ENCODE results near the gene ZFR2.
"Not testable (repeated sequence)": the region's sequence is repeated elsewhere in the genome, so short reads cannot be mapped to it uniquely, and the experiment has no call there.

Gene ZFR2

DNA sequence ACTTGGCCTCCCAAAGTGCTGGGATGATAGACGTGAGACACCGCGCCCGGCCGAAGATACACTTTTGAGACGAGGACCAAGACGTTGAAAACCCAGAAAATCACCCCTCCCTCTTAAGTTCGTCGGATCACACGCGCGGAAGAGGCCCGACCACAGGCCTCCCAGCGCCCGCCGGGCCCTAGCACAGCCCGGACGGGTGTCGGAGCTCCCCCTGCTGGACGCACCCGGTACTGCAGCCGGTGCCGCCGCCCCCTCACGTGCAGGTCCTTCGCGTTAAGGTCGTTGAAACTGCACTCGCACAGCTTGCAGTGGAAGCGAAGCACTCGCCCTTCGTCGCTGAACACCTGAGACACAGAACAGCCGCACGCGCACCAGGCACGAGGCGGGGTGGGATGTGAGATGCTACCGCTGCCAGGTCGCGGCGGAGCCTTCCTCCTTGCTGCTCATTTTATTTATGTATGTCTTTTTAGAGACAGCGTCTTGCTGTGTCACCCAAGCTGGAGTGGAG is 46.9 kb downstream of the ZFR2 start:
- H3K9me3 ChIP-seq (ENCODE audit: control insufficient read depth, low read length) = no peaks in the 10 kb centered on the region
- peaks cover 36% of the 10 kb centered on the region for H3K27me3 ChIP-seq (replicated peaks; ENCODE audit: control insufficient read depth, insufficient read depth, low read length)
- no peak overlapping the region for H3K9ac ChIP-seq (ENCODE audit: low read length)
- H3K36me3 ChIP-seq (ENCODE audit: control insufficient read depth, insufficient read depth, low read length, severe bottlenecking) = no peaks in the 10 kb centered on the region
- peaks cover 7% of the 10 kb centered on the region for H3K4me1 ChIP-seq (ENCODE audit: control insufficient read depth, insufficient read depth, low read length)
- no peak overlapping the region for H3K4me3 ChIP-seq (ENCODE audit: low read length)
- DNase-seq (ENCODE audit: low read depth) = peak; percentile 43

DNA sequence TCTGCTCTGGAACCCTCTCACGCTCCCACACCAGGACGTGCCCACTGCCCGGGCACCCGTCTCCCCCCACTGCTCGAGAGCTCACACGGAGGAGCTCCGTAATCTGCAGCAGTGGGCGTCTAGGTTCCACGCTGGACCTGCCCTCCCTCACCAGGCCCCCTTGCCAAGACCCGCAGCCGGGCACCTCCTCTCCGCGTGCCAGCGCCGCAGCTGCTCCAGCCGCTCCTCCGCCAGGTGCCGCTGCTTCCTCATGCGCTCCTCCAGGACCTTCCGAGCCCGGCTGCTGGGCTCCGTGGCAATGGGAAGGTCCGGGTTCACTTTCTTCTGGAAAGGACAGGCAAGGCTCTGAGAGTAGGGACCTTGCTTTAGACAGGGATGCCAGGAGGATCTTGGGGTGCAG is 47.7 kb downstream of the ZFR2 start:
- no peaks in the 10 kb centered on the region for H3K9me3 ChIP-seq (ENCODE audit: control insufficient read depth, low read length)
- H3K27me3 ChIP-seq (replicated peaks; ENCODE audit: control insufficient read depth, insufficient read depth, low read length) = peaks cover 39% of the 10 kb centered on the region
- no peak for DNase-seq (ENCODE audit: low read depth)
- H3K9ac ChIP-seq (ENCODE audit: low read length) = no peak overlapping the region
- no peaks in the 10 kb centered on the region for H3K36me3 ChIP-seq (ENCODE audit: control insufficient read depth, insufficient read depth, low read length, severe bottlenecking)
- no peak overlapping the region for H3K4me3 ChIP-seq (ENCODE audit: low read length)
- peaks cover 7% of the 10 kb centered on the region for H3K4me1 ChIP-seq (ENCODE audit: control insufficient read depth, insufficient read depth, low read length)

DNA sequence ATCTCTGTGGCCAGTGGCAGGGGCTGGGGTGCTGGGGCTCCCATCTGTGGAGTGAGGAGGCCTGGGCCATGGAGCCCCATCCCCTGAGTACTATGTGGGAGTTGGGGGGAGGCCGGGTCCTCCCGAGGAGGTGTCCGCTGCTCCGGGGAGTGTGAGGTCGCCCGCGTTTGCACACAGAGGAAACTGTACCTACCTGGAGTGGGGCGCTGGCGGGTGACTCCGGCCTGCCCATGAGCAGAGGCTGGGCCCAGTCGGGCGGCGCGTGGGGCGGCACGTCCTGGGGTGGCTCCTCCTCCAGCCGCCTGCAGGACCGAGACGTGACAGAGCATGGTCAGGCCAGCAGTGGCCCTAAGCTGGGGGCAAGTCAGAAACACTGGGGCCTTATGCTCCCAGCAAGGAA is 48.8 kb downstream of the ZFR2 start:
- Histone ChIP-seq H3K27me3 (replicated peaks; ENCODE audit: control insufficient read depth, insufficient read depth, low read length) (peaks cover 28% of the 10 kb centered on the region), H3K4me1 (ENCODE audit: control insufficient read depth, insufficient read depth, low read length) (peaks cover 7% of the 10 kb centered on the region), H3K4me3 (ENCODE audit: low read length) (no peak overlapping the region), H3K9me3 (ENCODE audit: control insufficient read depth, low read length) (no peaks in the 10 kb centered on the region), H3K9ac (ENCODE audit: low read length) (no peak overlapping the region), H3K36me3 (ENCODE audit: control insufficient read depth, insufficient read depth, low read length, severe bottlenecking) (no peaks in the 10 kb centered on the region)
- no peak for DNase-seq (ENCODE audit: low read depth)

DNA sequence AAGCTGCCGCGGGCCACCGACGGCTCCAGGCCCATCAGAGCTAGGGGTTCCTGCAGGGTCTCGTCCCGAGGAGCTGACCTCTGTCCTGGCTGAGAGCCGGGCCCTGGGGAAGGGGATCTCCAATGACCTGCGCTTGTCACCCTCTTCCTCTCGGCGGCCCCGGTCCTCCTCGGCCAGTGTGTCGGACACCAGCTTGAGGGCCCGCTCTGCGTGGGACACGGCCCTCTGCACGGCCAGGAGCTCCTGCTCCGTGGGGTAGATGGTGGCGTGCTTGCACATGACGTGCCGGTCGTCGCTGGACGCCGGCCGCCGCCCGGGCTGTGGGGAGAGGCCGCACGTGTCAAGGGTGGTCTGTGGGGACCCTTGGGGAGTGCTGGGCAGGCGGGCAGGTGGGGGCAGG is 49.9 kb downstream of the ZFR2 start:
- peaks cover 28% of the 10 kb centered on the region for H3K27me3 ChIP-seq (replicated peaks; ENCODE audit: control insufficient read depth, insufficient read depth, low read length)
- DNase-seq (ENCODE audit: low read depth) = no peak
- no peaks in the 10 kb centered on the region for H3K36me3 ChIP-seq (ENCODE audit: control insufficient read depth, insufficient read depth, low read length, severe bottlenecking)
- peak overlapping the region; percentile 43 for H3K4me3 ChIP-seq (ENCODE audit: low read length)
- H3K9me3 ChIP-seq (ENCODE audit: control insufficient read depth, low read length) = no peaks in the 10 kb centered on the region
- H3K4me1 ChIP-seq (ENCODE audit: control insufficient read depth, insufficient read depth, low read length) = peaks cover 7% of the 10 kb centered on the region
- H3K9ac ChIP-seq (ENCODE audit: low read length) = no peak overlapping the region

DNA sequence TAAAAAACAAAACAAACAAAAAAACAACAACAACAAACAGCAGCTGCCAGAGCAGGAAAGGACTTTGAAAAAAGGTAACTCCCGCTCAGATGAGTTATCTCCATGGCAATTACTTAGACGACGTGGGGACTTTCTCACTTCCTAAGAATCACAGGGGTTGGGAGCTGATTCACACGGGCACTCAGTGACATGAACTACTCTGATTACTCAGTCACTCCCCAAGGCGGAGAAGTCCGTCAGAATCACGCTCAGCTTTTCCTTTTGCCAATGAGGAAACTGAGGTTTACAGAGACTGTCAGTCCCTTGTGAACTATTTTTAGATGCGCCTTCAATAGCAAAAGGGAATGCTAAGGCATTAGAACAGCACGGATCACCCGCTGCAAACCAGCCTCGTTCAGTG is 50.4 kb downstream of the ZFR2 start:
- Histone ChIP-seq H3K27me3 (replicated peaks; ENCODE audit: control insufficient read depth, insufficient read depth, low read length) (peaks cover 24% of the 10 kb centered on the region), H3K9me3 (ENCODE audit: control insufficient read depth, low read length) (no peaks in the 10 kb centered on the region), H3K4me3 (ENCODE audit: low read length) (peak overlapping the region; percentile 43), H3K4me1 (ENCODE audit: control insufficient read depth, insufficient read depth, low read length) (peaks cover 7% of the 10 kb centered on the region), H3K36me3 (ENCODE audit: control insufficient read depth, insufficient read depth, low read length, severe bottlenecking) (no peaks in the 10 kb centered on the region), H3K9ac (ENCODE audit: low read length) (no peak overlapping the region)
- peak; percentile 13 for DNase-seq (ENCODE audit: low read depth)

DNA sequence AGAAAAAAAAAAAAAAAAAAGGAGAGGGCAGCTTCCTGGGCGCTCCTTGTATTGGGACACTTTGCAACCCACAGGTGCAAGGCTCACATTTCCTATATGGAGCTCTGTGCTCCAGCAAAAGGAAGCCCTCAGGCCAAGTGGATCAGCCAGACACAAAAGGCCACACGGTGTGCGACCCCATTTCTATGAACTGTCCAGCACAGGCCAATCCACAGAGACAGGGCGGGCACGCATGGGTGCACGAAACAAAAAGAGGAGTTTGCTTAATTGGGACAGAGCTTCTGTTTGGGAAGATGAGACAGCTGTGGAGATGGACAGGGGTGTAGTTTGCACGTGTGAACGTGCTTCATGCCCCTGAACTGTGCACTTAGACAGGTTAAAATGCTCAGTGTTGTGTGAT is 51.1 kb downstream of the ZFR2 start:
- Histone ChIP-seq H3K9me3 (ENCODE audit: control insufficient read depth, low read length) (no peaks in the 10 kb centered on the region), H3K36me3 (ENCODE audit: control insufficient read depth, insufficient read depth, low read length, severe bottlenecking) (no peaks in the 10 kb centered on the region), H3K4me3 (ENCODE audit: low read length) (no peak overlapping the region), H3K4me1 (ENCODE audit: control insufficient read depth, insufficient read depth, low read length) (peaks cover 7% of the 10 kb centered on the region), H3K27me3 (replicated peaks; ENCODE audit: control insufficient read depth, insufficient read depth, low read length) (peaks cover 22% of the 10 kb centered on the region), H3K9ac (ENCODE audit: low read length) (no peak overlapping the region)
- no peak for DNase-seq (ENCODE audit: low read depth)

DNA sequence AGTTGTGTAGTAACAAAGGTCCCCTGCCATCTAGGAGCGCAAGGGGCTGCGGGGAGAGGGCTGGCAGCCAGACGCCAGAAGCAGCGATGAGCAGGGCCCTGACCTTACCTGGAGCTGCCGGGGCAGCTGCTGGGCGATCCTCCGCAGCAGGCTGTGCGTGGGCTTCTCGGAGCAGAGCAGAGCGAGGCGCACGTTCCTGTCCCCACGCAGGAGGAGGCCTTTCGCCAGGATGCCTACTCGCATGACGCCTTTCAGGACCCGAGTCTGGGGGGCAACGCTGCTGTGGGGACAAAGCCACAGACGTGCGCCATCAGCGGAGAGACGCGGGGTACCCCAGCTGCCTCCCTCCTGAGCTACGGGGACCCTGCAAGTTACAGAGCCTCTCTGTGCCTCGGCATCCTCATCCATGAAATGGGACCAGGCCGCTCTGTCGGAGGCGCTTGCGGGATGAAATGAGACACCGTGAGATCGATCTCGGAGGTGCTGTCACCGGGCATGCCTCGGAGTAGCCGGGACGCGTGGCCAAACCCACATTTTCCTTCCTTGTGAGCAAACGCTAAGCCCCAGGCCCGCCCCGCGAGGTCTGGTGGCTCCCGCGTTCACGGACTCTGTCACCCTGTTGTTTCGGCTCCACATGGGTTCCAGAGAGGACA is 52.1 kb downstream of the ZFR2 start:
- no peak overlapping the region for H3K4me3 ChIP-seq (ENCODE audit: low read length)
- no peak overlapping the region for H3K9ac ChIP-seq (ENCODE audit: low read length)
- DNase-seq (ENCODE audit: low read depth) = no peak
- H3K4me1 ChIP-seq (ENCODE audit: control insufficient read depth, insufficient read depth, low read length) = peaks cover 7% of the 10 kb centered on the region
- H3K27me3 ChIP-seq (replicated peaks; ENCODE audit: control insufficient read depth, insufficient read depth, low read length) = peaks cover 19% of the 10 kb centered on the region
- H3K36me3 ChIP-seq (ENCODE audit: control insufficient read depth, insufficient read depth, low read length, severe bottlenecking) = no peaks in the 10 kb centered on the region
- no peaks in the 10 kb centered on the region for H3K9me3 ChIP-seq (ENCODE audit: control insufficient read depth, low read length)

DNA sequence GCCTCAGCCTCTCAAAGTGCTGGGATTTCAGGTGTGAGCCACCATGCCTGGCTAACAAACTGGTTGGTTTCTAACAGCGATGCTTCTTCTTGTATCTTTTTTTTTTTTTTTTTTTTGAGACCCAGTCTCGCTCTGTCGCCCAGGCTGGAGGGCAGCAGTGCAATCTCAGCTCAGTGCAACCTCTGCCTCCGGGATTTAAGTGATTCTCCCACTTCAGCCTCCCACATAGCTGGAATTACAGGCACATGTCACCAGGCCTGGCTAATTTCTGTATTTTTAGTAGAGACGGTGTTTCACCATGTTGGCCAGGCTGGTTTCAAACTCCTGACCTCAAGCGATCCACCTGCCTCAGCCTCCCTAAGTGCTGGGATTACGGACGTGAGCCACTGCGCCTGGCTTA is 52.7 kb downstream of the ZFR2 start:
- H3K4me3 ChIP-seq (ENCODE audit: low read length); H3K9me3 ChIP-seq (ENCODE audit: control insufficient read depth, low read length); DNase-seq (ENCODE audit: low read depth); H3K36me3 ChIP-seq (ENCODE audit: control insufficient read depth, insufficient read depth, low read length, severe bottlenecking); H3K4me1 ChIP-seq (ENCODE audit: control insufficient read depth, insufficient read depth, low read length); H3K9ac ChIP-seq (ENCODE audit: low read length): not testable (repeated sequence)
- peaks cover 19% of the 10 kb centered on the region for H3K27me3 ChIP-seq (replicated peaks; ENCODE audit: control insufficient read depth, insufficient read depth, low read length)

DNA sequence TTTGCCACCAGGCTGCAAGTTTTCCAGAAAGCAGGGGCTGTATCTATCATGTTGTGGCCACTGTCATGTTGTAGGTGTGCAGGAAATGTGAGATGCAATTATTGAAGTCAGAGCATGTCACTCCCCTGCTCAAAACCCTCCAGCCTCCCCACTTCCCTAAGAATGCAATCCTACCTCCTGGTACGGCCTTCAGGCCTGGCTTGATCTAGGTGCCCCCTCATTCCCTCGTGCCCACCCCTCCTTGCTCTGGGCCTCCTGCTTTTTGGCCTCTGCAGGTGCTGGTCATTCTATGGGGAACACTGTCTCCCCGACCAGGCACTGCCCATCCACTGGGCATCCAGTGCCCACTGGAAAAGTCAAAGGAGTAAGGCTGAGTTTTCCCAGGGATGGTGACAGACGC is 54.2 kb downstream of the ZFR2 start:
- H3K4me1 ChIP-seq (ENCODE audit: control insufficient read depth, insufficient read depth, low read length) = peaks cover 7% of the 10 kb centered on the region
- H3K9me3 ChIP-seq (ENCODE audit: control insufficient read depth, low read length) = no peaks in the 10 kb centered on the region
- no peak for DNase-seq (ENCODE audit: low read depth)
- peaks cover 28% of the 10 kb centered on the region for H3K27me3 ChIP-seq (replicated peaks; ENCODE audit: control insufficient read depth, insufficient read depth, low read length)
- no peaks in the 10 kb centered on the region for H3K36me3 ChIP-seq (ENCODE audit: control insufficient read depth, insufficient read depth, low read length, severe bottlenecking)
- H3K4me3 ChIP-seq (ENCODE audit: low read length) = no peak overlapping the region
- no peak overlapping the region for H3K9ac ChIP-seq (ENCODE audit: low read length)

DNA sequence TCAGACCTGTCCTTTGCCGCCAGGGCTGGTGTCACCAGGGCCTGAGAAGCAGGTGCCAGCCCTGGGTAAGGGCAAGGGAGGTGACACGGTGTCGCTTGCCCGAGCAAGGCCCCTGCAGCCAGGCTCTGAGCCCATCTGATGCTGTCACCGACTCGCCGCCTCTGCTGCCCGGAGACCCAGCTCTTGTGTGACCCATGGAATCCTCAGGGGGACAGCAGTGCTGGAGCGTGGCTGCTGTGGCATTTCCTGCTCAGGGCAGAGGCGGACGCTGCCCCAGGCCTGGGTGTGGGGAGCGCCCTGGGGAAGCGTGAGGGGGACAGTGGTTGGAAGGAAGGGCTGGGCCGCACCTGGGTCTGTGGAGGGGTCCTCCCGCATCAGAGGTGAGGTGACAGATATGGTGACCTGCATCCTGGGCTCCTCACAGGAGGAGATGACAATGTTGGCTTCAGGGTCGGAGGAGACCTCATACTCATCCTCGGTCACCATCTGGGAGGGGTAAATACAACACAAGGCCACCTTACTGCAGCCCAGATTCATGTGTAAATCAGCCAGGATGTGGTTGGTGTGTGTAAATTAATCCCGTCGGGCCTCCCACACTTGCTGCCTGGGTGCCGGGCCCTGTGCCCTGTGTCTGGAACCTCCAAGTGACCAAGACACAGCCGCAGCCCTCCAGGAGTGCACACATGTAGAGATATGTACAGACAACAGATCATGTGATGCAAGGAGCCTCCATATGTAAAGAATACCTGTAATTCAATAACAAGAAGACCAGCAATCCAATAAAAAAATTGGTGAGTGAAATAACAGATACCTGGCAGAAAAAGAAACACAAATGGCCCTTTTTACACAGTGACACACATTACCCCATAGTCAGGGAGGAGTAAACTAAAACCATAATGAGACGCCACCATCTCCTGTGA is 55.1 kb downstream of the ZFR2 start:
- Histone ChIP-seq H3K4me3 (ENCODE audit: low read length) (no peak overlapping the region), H3K9me3 (ENCODE audit: control insufficient read depth, low read length) (no peaks in the 10 kb centered on the region), H3K27me3 (replicated peaks; ENCODE audit: control insufficient read depth, insufficient read depth, low read length) (peaks cover 31% of the 10 kb centered on the region), H3K36me3 (ENCODE audit: control insufficient read depth, insufficient read depth, low read length, severe bottlenecking) (no peaks in the 10 kb centered on the region), H3K4me1 (ENCODE audit: control insufficient read depth, insufficient read depth, low read length) (peaks cover 6% of the 10 kb centered on the region), H3K9ac (ENCODE audit: low read length) (no peak overlapping the region)
- DNase-seq (ENCODE audit: low read depth) = no peak

DNA sequence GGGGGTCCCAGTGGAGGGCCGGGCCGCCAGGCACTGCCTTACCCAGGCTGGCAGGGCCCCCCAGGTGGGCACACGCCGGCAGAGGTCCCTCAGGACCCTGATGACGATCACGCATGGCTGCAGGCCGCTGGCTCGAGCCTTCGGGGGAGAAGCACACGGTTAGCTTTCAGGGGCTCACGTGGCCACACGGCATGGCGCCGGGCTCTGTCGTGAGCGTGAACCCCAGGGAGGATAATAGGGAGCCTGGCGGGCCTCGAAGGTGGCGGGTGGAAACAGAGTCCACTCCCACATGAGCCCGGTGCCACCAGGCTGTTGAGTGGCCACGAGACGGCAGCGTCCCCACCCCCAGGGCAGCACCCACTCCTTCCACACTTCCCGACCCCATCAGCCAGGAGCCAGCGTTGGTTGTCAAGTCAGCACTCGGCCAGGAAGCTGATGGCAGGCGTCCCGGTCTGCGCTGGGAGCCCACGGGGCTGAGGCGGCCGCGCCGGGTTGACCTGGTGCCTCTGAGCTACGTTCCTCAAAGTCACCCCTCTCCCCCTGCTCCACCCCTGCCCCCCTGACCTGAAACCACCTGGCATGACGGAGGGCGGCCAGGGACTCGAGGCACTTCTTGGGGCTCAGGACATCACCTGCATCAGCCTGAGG is 58.0 kb downstream of the ZFR2 start:
- no peak overlapping the region for H3K4me3 ChIP-seq (ENCODE audit: low read length)
- H3K27me3 ChIP-seq (replicated peaks; ENCODE audit: control insufficient read depth, insufficient read depth, low read length) = peaks cover 25% of the 10 kb centered on the region
- no peaks in the 10 kb centered on the region for H3K4me1 ChIP-seq (ENCODE audit: control insufficient read depth, insufficient read depth, low read length)
- no peak overlapping the region for H3K9ac ChIP-seq (ENCODE audit: low read length)
- DNase-seq (ENCODE audit: low read depth) = no peak
- no peaks in the 10 kb centered on the region for H3K9me3 ChIP-seq (ENCODE audit: control insufficient read depth, low read length)
- H3K36me3 ChIP-seq (ENCODE audit: control insufficient read depth, insufficient read depth, low read length, severe bottlenecking) = no peaks in the 10 kb centered on the region

All from adipocyte (in vitro differentiated cells).